Right lung (tissue), 5 donors: Measurements from ENCODE around the gene PLD5. TPM values are rescaled to one million over a fixed set of nuclear protein-coding genes. Genes with fewer than 3 reads are reported as not detected.
"Not testable (repeated sequence)": the region's sequence is repeated elsewhere in the genome, so short reads cannot be mapped to it uniquely, and the experiment has no call there.

Experiments used
- DNase-seq, 2 donors: peaks; one replicate each; pipeline ENCODE4 v3.0.0-alpha.2; 2013
- polyA plus RNA-seq, 5 donors: library from polyadenylated mRNA; unstranded; fragments of 120-200 nt; gene quantifications; one replicate each; pipeline versions ENCODE4 v1.2.1 to v1.2.3, GENCODE V29; 2013; ENCODE audit warnings: inconsistent platforms in 1 of 5, low replicate concordance in 1 of 5; ENCODE audit not compliant: insufficient read length in 5 of 5, insufficient read depth in 1 of 5

PLD5 gene
- polyA plus RNA-seq, 5 donors, result 0.19 to 0.59 (median 0.36) TPM

- DNase-seq, result not testable (repeated sequence)
Measured at GRCh38 chr1:242058582-242058981, 465.9 kb downstream of the PLD5 start.

- DNase-seq, result not testable (repeated sequence)
Measured at GRCh38 chr1:242058181-242058580, 466.3 kb downstream of the PLD5 start.

GRCh38 chr1:242057745-242058115 is 466.8 kb downstream of the PLD5 start:
- no peak for DNase-seq

- DNase-seq, result no peak
Measured at GRCh38 chr1:242056988-242057744, 467.3 kb downstream of the PLD5 start.

GRCh38 chr1:242055749-242056320 is 468.7 kb downstream of the PLD5 start:
- no peak for DNase-seq

- no peak for DNase-seq
Measured at GRCh38 chr1:242043165-242043564, 481.3 kb downstream of the PLD5 start.

- DNase-seq, result no peak
Measured at GRCh38 chr1:242034392-242034791, 490.1 kb downstream of the PLD5 start.

GRCh38 chr1:242033447-242033846 is 491.1 kb downstream of the PLD5 start:
- DNase-seq, result peak; percentile 38 to 46
